IgD-negative memory B cell (primary cell): ENCODE measurements around the gene OMG. TPM values are rescaled to one million over a fixed set of nuclear protein-coding genes. Genes with fewer than 3 reads are reported as not detected.
"Not testable (repeated sequence)": the region's sequence is repeated elsewhere in the genome, so short reads cannot be mapped to it uniquely, and the experiment has no call there.

Experiments
- H3K27ac Mint-ChIP-seq, 3 donors: one replicate each; pipeline ENCODE4 v1.8.0; 2020 to 2022; ENCODE audit warnings: mild to moderate bottlenecking in 3 of 3, mixed read lengths in 3 of 3, moderate library complexity in 1 of 3
- H3K27me3 Mint-ChIP-seq: one replicate; pipeline ENCODE4 v1.8.0; 2021; ENCODE audit warnings: mixed read lengths
- H3K36me3 Mint-ChIP-seq: one replicate; pipeline ENCODE4 v1.8.0; 2020; ENCODE audit warnings: mild to moderate bottlenecking, mixed read lengths
- H3K4me1 Mint-ChIP-seq, 3 donors: one replicate each; pipeline ENCODE4 v1.8.0; 2020 to 2022; ENCODE audit warnings: mixed read lengths in 3 of 3, mild to moderate bottlenecking in 1 of 3
- H3K4me3 Mint-ChIP-seq, 4 donors: one replicate each; pipeline ENCODE4 v1.8.0; 2020 to 2022; ENCODE audit warnings: mild to moderate bottlenecking in 4 of 4, mixed read lengths in 4 of 4, moderate library complexity in 3 of 4
- H3K9me3 Mint-ChIP-seq, 3 donors: one replicate each; pipeline ENCODE4 v1.8.0; 2020 to 2021; ENCODE audit warnings: mixed read lengths in 3 of 3, mild to moderate bottlenecking in 1 of 3
- polyA plus RNA-seq: library from polyadenylated mRNA; unstranded; fragments of 300-500 nt; fragmentation: Illumina TruSeq; gene quantifications from one replicate; pipeline ENCODE4 v1.2.3, GENCODE V29; 2021

The OMG gene
- not detected for polyA plus RNA-seq

- Mint-ChIP-seq H3K27me3 (no peaks in the 10 kb centered on the region), H3K9me3 (no peaks in the 10 kb centered on the region), H3K27ac (no peak within 1 kb of the TSS), H3K4me3 (no peak within 1 kb of the TSS), H3K36me3 (peaks cover 4% of the 10 kb centered on the region), H3K4me1 (peaks cover 5 to 13% (median 6%) of the 10 kb centered on the region in 3 donors)
Measured at GRCh38 chr17:31297090-31297489, at the start of gene OMG. TSS of gene OMG (minus strand) at chr17:31297239. CDS start at chr17:31296331, 908 bp downstream.

- peaks cover 13% of the 10 kb centered on the region for H3K36me3 Mint-ChIP-seq
- not testable (repeated sequence) for H3K9me3 Mint-ChIP-seq, H3K27ac Mint-ChIP-seq, H3K4me1 Mint-ChIP-seq, H3K27me3 Mint-ChIP-seq, H3K4me3 Mint-ChIP-seq
Measured at GRCh38 chr17:31345191-31345747, 48.2 kb upstream of the OMG start.

GRCh38 chr17:31339906-31340661 is 43.0 kb upstream of the OMG start:
- Mint-ChIP-seq H3K27ac (peak overlapping the region in 1 of 3 donors; percentile 54), H3K4me3 (no peak overlapping the region), H3K9me3 (no peaks in the 10 kb centered on the region), H3K4me1 (no peaks in the 10 kb centered on the region), H3K36me3 (peaks cover 18% of the 10 kb centered on the region), H3K27me3 (no peaks in the 10 kb centered on the region)

- Mint-ChIP-seq H3K4me3 (no peak overlapping the region), H3K27me3 (no peaks in the 10 kb centered on the region), H3K9me3 (no peaks in the 10 kb centered on the region), H3K27ac (no peak overlapping the region), H3K36me3 (peaks cover 7% of the 10 kb centered on the region), H3K4me1 (peaks cover 0 to 6% (median 4%) of the 10 kb centered on the region in 3 donors)
Measured at GRCh38 chr17:31329221-31329620, 32.2 kb upstream of the OMG start.

- H3K4me1 Mint-ChIP-seq = peaks cover 0 to 10% (median 6%) of the 10 kb centered on the region in 3 donors
- H3K36me3 Mint-ChIP-seq = peaks cover 7% of the 10 kb centered on the region
- peak overlapping the region in 1 of 3 donors; percentile 40 for H3K27ac Mint-ChIP-seq
- H3K27me3 Mint-ChIP-seq = no peaks in the 10 kb centered on the region
- H3K4me3 Mint-ChIP-seq = no peak overlapping the region
- H3K9me3 Mint-ChIP-seq = no peaks in the 10 kb centered on the region
Measured at GRCh38 chr17:31328160-31328535, 31.1 kb upstream of the OMG start.

GRCh38 chr17:31327534-31328159 is 30.6 kb upstream of the OMG start:
- Mint-ChIP-seq H3K27ac (no peak overlapping the region), H3K4me3 (no peak overlapping the region), H3K36me3 (peaks cover 7% of the 10 kb centered on the region), H3K9me3 (no peaks in the 10 kb centered on the region), H3K27me3 (no peaks in the 10 kb centered on the region), H3K4me1 (peaks cover 0 to 12% (median 6%) of the 10 kb centered on the region in 3 donors)

- Mint-ChIP-seq H3K4me1 (peaks cover 10 to 20% (median 12%) of the 10 kb centered on the region in 3 donors), H3K9me3 (no peaks in the 10 kb centered on the region), H3K27ac (peak overlapping the region; percentile 1 to 6 (median 5)), H3K36me3 (peaks cover 4% of the 10 kb centered on the region), H3K4me3 (peak overlapping the region in 1 of 4 donors; percentile 11), H3K27me3 (no peaks in the 10 kb centered on the region)
Measured at GRCh38 chr17:31323551-31323950, 26.5 kb upstream of the OMG start.

GRCh38 chr17:31321966-31322365 is 24.9 kb upstream of the OMG start:
- peak overlapping the region; percentile 93 to 95 (median 94) for H3K4me3 Mint-ChIP-seq
- no peaks in the 10 kb centered on the region for H3K27me3 Mint-ChIP-seq
- no peaks in the 10 kb centered on the region for H3K9me3 Mint-ChIP-seq
- H3K36me3 Mint-ChIP-seq = peaks cover 4% of the 10 kb centered on the region
- peak overlapping the region; percentile 82 to 96 (median 93) for H3K27ac Mint-ChIP-seq
- H3K4me1 Mint-ChIP-seq = peaks cover 13 to 21% (median 19%) of the 10 kb centered on the region in 3 donors

GRCh38 chr17:31321481-31321880 is 24.4 kb upstream of the OMG start, which contains the start of gene EVI2A:
TSS of gene EVI2A (minus strand) at chr17:31321622. CDS start at chr17:31319013, 2,609 bp downstream.
- Mint-ChIP-seq H3K36me3 (peaks cover under 1% of the 10 kb centered on the region), H3K27ac (peak within 1 kb of the TSS; percentile 82 to 96 (median 93)), H3K4me3 (peak within 1 kb of the TSS; percentile 93 to 95 (median 94)), H3K27me3 (no peaks in the 10 kb centered on the region), H3K9me3 (no peaks in the 10 kb centered on the region), H3K4me1 (peaks cover 15 to 22% (median 19%) of the 10 kb centered on the region in 3 donors)

GRCh38 chr17:31320791-31321190 is 23.8 kb upstream of the OMG start:
- Mint-ChIP-seq H3K4me1 (peaks cover 19 to 26% (median 20%) of the 10 kb centered on the region in 3 donors), H3K27ac (peak overlapping the region; percentile 82 to 96 (median 93)), H3K36me3 (no peaks in the 10 kb centered on the region), H3K9me3 (no peaks in the 10 kb centered on the region), H3K4me3 (peak overlapping the region; percentile 93 to 95 (median 94)), H3K27me3 (no peaks in the 10 kb centered on the region)

GRCh38 chr17:31320241-31320640 is 23.2 kb upstream of the OMG start:
- peaks cover 19 to 30% (median 23%) of the 10 kb centered on the region in 3 donors for H3K4me1 Mint-ChIP-seq
- H3K27me3 Mint-ChIP-seq = no peaks in the 10 kb centered on the region
- peak overlapping the region in 1 of 3 donors; percentile 93 for H3K27ac Mint-ChIP-seq
- H3K9me3 Mint-ChIP-seq = no peaks in the 10 kb centered on the region
- H3K4me3 Mint-ChIP-seq = peak overlapping the region; percentile 93 to 95 (median 94)
- no peaks in the 10 kb centered on the region for H3K36me3 Mint-ChIP-seq

- Mint-ChIP-seq H3K9me3 (no peaks in the 10 kb centered on the region), H3K36me3 (no peaks in the 10 kb centered on the region), H3K4me1 (peaks cover 25 to 37% (median 29%) of the 10 kb centered on the region in 3 donors), H3K27ac (peak overlapping the region; percentile 90 to 94 (median 92)), H3K27me3 (no peaks in the 10 kb centered on the region), H3K4me3 (peak overlapping the region; percentile 90 to 95 (median 94))
Measured at GRCh38 chr17:31318851-31319661, 22.0 kb upstream of the OMG start.

- Mint-ChIP-seq H3K4me3 (peak overlapping the region; percentile 90 to 95 (median 94)), H3K4me1 (peaks cover 25 to 33% (median 28%) of the 10 kb centered on the region in 3 donors), H3K9me3 (no peaks in the 10 kb centered on the region), H3K27me3 (no peaks in the 10 kb centered on the region), H3K27ac (peak overlapping the region; percentile 90 to 94 (median 92)), H3K36me3 (no peaks in the 10 kb centered on the region)
Measured at GRCh38 chr17:31318298-31318801, 21.3 kb upstream of the OMG start.

GRCh38 chr17:31314782-31315100 is 17.7 kb upstream of the OMG start:
- Mint-ChIP-seq H3K4me1 (peaks cover 17 to 24% (median 22%) of the 10 kb centered on the region in 3 donors), H3K9me3 (no peaks in the 10 kb centered on the region), H3K36me3 (peaks cover 2% of the 10 kb centered on the region), H3K27ac (peak overlapping the region; percentile 42 to 96 (median 55)), H3K4me3 (peak overlapping the region; percentile 65 to 95 (median 88)), H3K27me3 (no peaks in the 10 kb centered on the region)
